Tibial artery (tissue), 4 donors: Measurements from ENCODE around the gene NAALADL1.

Source experiments
- DNase-seq, 2 donors: peaks; one replicate each; pipeline ENCODE4 v3.0.0-alpha.2; 2019
- H3K27ac ChIP-seq, 2 donors: fragments of 200-600 bp; sonication (generic) in 1 of 2; 1 replicate in 1 of 2; 2 replicates in 1 of 2; pipeline ENCODE4 v1.5.1; 2018 to 2019; ENCODE audit warnings: mild to moderate bottlenecking in 1 of 2
- H3K27me3 ChIP-seq, 2 donors: fragments of 200-600 bp; sonication (generic) in 1 of 2; one replicate each; pipeline versions ENCODE4 v1.5.1 to v1.6.0; 2016 to 2019
- H3K36me3 ChIP-seq, 3 donors: fragments of 200-600 bp; sonication (generic) in 2 of 3; one replicate each; pipeline ENCODE4 v1.5.1; 2016 to 2019; ENCODE audit warnings: mild to moderate bottlenecking in 2 of 3
- H3K4me1 ChIP-seq, 4 donors: fragments of 200-600 bp; sonication (generic) in 2 of 4; 1 replicate in 3 of 4; 2 replicates in 1 of 4; pipeline ENCODE4 v1.5.1; 2016 to 2019
- H3K4me3 ChIP-seq, 2 donors: fragments of 200-600 bp; sonication (generic) in 1 of 2; 1 replicate in 1 of 2; 2 replicates in 1 of 2; pipeline ENCODE4 v1.5.1; 2018 to 2019; ENCODE audit warnings: mild to moderate bottlenecking in 2 of 2
- H3K9me3 ChIP-seq, 3 donors: fragments of 200-600 bp; sonication (generic) in 1 of 3; one replicate each; pipeline ENCODE4 v1.5.1; 2016 to 2019
- intact Hi-C: fragments of 100-400 bp; cut with DNase I; formaldehyde crosslinking; loops from one replicate; pipeline ENCODE4 v1.15.0; 2023; ENCODE audit warnings: low total_unique reads
- TF ChIP-seq, protein P1 (sequence below), 2 experiments: fragments of 200-600 bp in 1 of 2; fragments of 450-650 bp in 1 of 2; IDR thresholded peaks; one replicate each; pipeline ENCODE4 v1.5.1; 2017 to 2019; ENCODE audit warnings: antibody characterized with exemption in 2 of 2, mild to moderate bottlenecking in 1 of 2, moderate library complexity in 1 of 2

NAALADL1 gene

DNA sequence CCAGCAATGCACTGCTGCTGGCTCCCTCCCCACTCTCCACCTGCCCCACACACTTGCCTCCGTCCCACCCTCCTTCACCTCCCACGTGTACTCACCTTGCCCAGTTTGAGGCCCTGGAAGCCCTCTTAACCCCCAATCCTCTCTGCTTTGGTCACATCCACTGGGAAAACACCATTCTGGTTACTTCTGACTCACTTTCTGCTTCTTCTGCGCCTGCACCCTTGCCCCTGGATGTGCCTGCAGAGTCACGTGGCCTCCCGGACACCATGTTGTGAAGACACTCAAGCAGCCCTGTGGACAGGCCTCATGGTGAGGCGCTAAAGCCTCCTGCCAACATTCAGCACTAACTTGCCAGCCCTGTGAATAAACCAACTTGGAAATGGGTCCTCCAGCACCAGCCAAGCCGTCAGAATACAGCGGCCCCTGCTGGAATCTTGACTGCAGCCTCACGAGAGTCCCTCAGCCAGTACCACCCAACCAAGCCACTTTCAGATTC, 2.6 kb upstream of the NAALADL1 start:
- Histone ChIP-seq H3K9me3 (no peaks in the 10 kb centered on the region), H3K36me3 (no peaks in the 10 kb centered on the region), H3K27me3 (peaks cover 0 to 14% of the 10 kb centered on the region in 2 donors), H3K4me3 (no peak overlapping the region), H3K27ac (no peak overlapping the region), H3K4me1 (no peaks in the 10 kb centered on the region)
- intact Hi-C loops, result no loop called here
- TF ChIP-seq, protein P1, sequence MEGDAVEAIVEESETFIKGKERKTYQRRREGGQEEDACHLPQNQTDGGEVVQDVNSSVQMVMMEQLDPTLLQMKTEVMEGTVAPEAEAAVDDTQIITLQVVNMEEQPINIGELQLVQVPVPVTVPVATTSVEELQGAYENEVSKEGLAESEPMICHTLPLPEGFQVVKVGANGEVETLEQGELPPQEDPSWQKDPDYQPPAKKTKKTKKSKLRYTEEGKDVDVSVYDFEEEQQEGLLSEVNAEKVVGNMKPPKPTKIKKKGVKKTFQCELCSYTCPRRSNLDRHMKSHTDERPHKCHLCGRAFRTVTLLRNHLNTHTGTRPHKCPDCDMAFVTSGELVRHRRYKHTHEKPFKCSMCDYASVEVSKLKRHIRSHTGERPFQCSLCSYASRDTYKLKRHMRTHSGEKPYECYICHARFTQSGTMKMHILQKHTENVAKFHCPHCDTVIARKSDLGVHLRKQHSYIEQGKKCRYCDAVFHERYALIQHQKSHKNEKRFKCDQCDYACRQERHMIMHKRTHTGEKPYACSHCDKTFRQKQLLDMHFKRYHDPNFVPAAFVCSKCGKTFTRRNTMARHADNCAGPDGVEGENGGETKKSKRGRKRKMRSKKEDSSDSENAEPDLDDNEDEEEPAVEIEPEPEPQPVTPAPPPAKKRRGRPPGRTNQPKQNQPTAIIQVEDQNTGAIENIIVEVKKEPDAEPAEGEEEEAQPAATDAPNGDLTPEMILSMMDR (IDR thresholded peaks at IDR 0.05), result peak; percentile 8 to 13
- no peak for DNase-seq

DNA sequence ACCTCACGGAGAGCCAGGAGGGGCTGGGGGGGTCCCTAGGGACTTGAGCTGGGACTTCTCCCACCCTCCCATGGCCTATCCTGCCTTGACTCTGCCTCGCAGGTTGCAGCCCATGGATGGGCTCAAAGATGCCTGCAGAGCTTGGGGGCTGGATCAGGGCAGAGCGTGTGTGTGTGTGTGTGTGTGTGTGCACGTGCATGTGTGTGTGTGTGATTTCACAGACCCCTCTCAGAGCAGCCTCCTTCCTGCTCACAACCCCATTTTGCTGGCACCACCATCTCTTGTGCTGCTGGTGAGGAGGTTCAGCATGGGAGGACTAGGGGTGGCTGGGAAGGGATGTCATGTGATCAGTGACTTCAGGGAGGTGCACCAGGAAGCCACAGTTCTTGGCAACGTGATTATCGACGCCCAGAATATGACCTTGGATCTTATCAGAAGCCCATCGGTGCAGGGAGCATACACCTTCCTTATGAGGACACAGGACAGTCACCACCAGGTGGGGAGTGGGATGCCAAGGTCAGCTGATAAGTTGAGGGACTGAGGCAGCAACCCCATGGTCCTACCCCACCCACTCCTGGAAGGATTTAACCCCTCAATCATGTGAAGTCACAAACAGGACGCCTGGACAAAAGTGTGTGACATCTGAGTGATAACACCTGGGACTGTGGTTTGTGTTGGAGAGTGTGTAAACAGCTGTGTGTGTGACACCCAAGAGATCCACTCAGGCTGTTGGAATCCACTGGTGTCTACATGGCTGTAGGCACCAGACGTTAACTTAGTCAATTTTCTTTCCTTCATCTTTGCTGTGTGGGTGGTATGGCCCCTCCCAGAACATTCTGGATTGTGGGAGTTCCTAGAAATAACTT, 1.8 kb upstream of the NAALADL1 start:
- no peak overlapping the region for H3K4me3 ChIP-seq
- intact Hi-C loops, result no loop called here
- TF ChIP-seq, protein P1 (IDR thresholded peaks at IDR 0.05), result no peak
- no peak overlapping the region for H3K27ac ChIP-seq
- no peak for DNase-seq
- no peaks in the 10 kb centered on the region for H3K4me1 ChIP-seq
- no peaks in the 10 kb centered on the region for H3K9me3 ChIP-seq
- H3K36me3 ChIP-seq, result no peaks in the 10 kb centered on the region
- peaks cover 0 to 14% of the 10 kb centered on the region in 2 donors for H3K27me3 ChIP-seq

DNA sequence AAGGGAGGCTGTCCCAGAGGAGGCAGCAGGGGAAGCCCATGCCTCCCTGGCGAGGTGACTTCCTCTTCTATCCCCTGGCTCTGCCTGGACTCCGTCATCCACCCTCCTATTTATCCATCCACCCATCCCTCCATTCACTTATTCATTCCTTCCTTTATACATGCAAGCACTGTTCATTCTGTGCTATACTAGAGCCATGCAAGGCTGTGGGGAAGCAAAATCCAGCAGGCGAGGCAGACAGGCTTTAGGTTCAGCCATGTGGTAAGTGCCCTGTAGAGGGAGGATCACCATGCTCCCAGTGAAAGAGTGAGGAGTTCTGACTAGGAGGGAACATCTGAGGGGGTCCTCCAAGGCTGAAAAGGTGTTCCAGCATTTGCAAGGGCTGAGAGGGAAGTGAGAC, 1.2 kb upstream of the NAALADL1 start:
- Histone ChIP-seq H3K36me3 (no peaks in the 10 kb centered on the region), H3K27ac (no peak overlapping the region), H3K4me1 (no peaks in the 10 kb centered on the region), H3K9me3 (no peaks in the 10 kb centered on the region), H3K4me3 (no peak overlapping the region), H3K27me3 (peaks cover 0 to 14% of the 10 kb centered on the region in 2 donors)
- intact Hi-C loops, result no loop called here
- no peak for DNase-seq
- TF ChIP-seq, protein P1 (IDR thresholded peaks at IDR 0.05), result no peak

DNA sequence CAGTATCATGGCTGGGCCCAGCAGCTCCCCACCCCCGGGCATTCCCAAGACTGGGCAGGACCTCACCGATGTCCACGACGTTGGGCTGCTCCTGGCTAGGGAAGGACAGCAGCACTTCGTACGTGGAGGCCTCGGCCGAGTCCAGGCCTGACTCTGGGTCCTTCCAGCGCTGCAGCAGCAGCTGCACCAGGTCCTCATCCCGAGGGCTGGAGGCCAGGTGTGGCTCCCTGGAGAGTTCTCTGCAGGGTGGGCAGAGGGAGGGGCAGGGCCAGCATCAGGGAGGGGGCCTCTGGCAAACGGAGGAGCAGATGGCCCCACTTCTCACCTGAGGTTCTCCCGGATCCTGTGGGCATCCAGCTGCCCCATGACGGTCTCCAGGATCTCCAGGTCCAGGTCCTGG, 341 bp downstream of the NAALADL1 start:
- intact Hi-C loops, result no loop called here
- no peak overlapping the region for H3K27ac ChIP-seq
- peaks cover 0 to 8% of the 10 kb centered on the region in 2 donors for H3K27me3 ChIP-seq
- H3K4me1 ChIP-seq, result no peaks in the 10 kb centered on the region
- H3K9me3 ChIP-seq, result no peaks in the 10 kb centered on the region
- TF ChIP-seq, protein P1 (IDR thresholded peaks at IDR 0.05), result no peak
- no peak overlapping the region for H3K4me3 ChIP-seq
- DNase-seq, result no peak
- no peaks in the 10 kb centered on the region for H3K36me3 ChIP-seq

DNA sequence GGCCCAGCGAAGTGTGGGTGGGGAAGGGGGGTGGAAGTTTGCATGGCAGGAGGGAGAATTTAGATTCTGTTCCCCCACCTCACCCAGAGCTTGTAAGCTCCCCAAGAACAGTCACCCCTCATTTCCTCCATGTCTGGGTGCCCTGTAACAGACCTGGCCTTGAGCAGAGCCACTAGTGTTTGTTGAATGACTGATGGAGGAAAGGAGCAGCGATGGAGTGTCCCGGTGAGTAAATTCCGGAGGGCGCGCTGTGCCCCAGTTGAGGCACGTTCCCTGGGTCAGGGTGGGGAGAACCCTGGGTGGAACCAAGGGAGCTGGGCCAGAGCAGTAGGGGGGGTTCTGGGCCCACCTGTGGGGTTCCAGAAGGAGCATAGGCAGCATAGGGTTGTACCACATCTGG, 827 bp downstream of the NAALADL1 start:
- no peak for DNase-seq
- no peak overlapping the region for H3K4me3 ChIP-seq
- H3K36me3 ChIP-seq, result no peaks in the 10 kb centered on the region
- H3K27me3 ChIP-seq, result peaks cover 0 to 12% of the 10 kb centered on the region in 2 donors
- no peaks in the 10 kb centered on the region for H3K9me3 ChIP-seq
- intact Hi-C loops, result no loop called here
- H3K4me1 ChIP-seq, result no peaks in the 10 kb centered on the region
- TF ChIP-seq, protein P1 (IDR thresholded peaks at IDR 0.05), result no peak
- no peak overlapping the region for H3K27ac ChIP-seq
